Measurements from ENCODE around the gene C16orf87. TPM values are rescaled to one million over a fixed set of nuclear protein-coding genes. Genes with fewer than 3 reads are reported as not detected.

Gene C16orf87
- total RNA-seq, 1 experiment from 2014 or later: 8.7 TPM

Other genes with a start within 250 kb of the C16orf87 start
- gene SHCBP1, start 209.8 kb downstream of the C16orf87 start, total RNA-seq (2021; ENCODE audit: unreplicated experiment): 22.2 TPM
- gene VPS35, start 142.0 kb downstream of the C16orf87 start, total RNA-seq (2021; ENCODE audit: unreplicated experiment): 86.8 TPM
- 33.5 TPM for gene ORC6, start 141.5 kb downstream of the C16orf87 start, total RNA-seq (2021; ENCODE audit: unreplicated experiment)
- 0.31 TPM for gene MYLK3, start 82.8 kb downstream of the C16orf87 start, total RNA-seq (2021; ENCODE audit: unreplicated experiment)
- 12.7 TPM for gene GPT2, start 53.2 kb upstream of the C16orf87 start, total RNA-seq (2021; ENCODE audit: unreplicated experiment)
- gene DNAJA2, start 142.5 kb upstream of the C16orf87 start, total RNA-seq (2021; ENCODE audit: unreplicated experiment): 49.4 TPM

Measured in Panc1 (cell line).